GM23338 (cell line): ENCODE results near the gene ZCCHC14. TPM values are rescaled to one million over a fixed set of nuclear protein-coding genes. Genes with fewer than 3 reads are reported as not detected.

Experiments used
- ATAC-seq: fragments of 200-7000 bp; cut with Tn5 transposase; 3 replicates; pipeline ENCODE4 v1.9.1; 2020
- DNase-seq: peaks from one replicate; pipeline ENCODE4 v3.0.0-alpha.2; 2015; ENCODE audit warnings: low spot score
- H2AFZ ChIP-seq: fragments of 200-600 bp; sonication (generic); 2 replicates; pipeline ENCODE4 v1.8.0; 2016; ENCODE audit warnings: antibody characterized with exemption, mild to moderate bottlenecking, moderate library complexity
- H3F3A ChIP-seq: fragments of 200-600 bp; sonication (generic); replicated peaks from 2 replicates; pipeline ENCODE4 v1.8.0; 2017; ENCODE audit warnings: antibody characterized with exemption, mixed run types, low read depth
- H3K27ac ChIP-seq: fragments of 200-600 bp; sonication (generic); 2 replicates; pipeline ENCODE4 v1.6.1; 2016; ENCODE audit warnings: low read depth
- H3K27me3 ChIP-seq: fragments of 200-600 bp; sonication (generic); 2 replicates; pipeline ENCODE4 v1.8.0; 2016; ENCODE audit warnings: mild to moderate bottlenecking, mixed run types, moderate library complexity; ENCODE audit not compliant: insufficient read depth
- H3K36me3 ChIP-seq: fragments of 200-600 bp; sonication (generic); 2 replicates; pipeline ENCODE4 v1.8.0; 2016; ENCODE audit warnings: mild to moderate bottlenecking; ENCODE audit not compliant: insufficient read depth
- H3K4me1 ChIP-seq: fragments of 200-600 bp; sonication (generic); 2 replicates; pipeline ENCODE4 v1.8.0; 2016; ENCODE audit warnings: mild to moderate bottlenecking, moderate library complexity; ENCODE audit not compliant: insufficient read depth
- H3K4me2 ChIP-seq: fragments of 200-600 bp; sonication (generic); 2 replicates; pipeline ENCODE4 v1.7.1; 2017; ENCODE audit warnings: mixed run types
- H3K4me3 ChIP-seq: fragments of 200-600 bp; sonication (generic); 2 replicates; pipeline ENCODE4 v1.6.1; 2016; ENCODE audit warnings: mixed run types
- H3K79me2 ChIP-seq: fragments of 200-600 bp; sonication (generic); replicated peaks from 2 replicates; pipeline ENCODE4 v1.8.0; 2017; ENCODE audit warnings: mild to moderate bottlenecking; ENCODE audit not compliant: insufficient read depth
- H3K9me2 ChIP-seq: fragments of 200-600 bp; sonication (generic); 2 replicates; pipeline ENCODE4 v1.8.0; 2017; ENCODE audit not compliant: insufficient read depth
- H4K20me1 ChIP-seq: fragments of 200-600 bp; sonication (generic); replicated peaks from 2 replicates; pipeline ENCODE4 v1.8.0; 2017; ENCODE audit warnings: mild to moderate bottlenecking; ENCODE audit not compliant: insufficient read depth
- H3K27ac Mint-ChIP-seq: 2 replicates; pipeline ENCODE4 v1.8.0; 2020; ENCODE audit warnings: inconsistent platforms, mild to moderate bottlenecking, moderate library complexity, mixed read lengths
- H3K27me3 Mint-ChIP-seq: 3 replicates; pipeline ENCODE4 v1.8.0; 2022; ENCODE audit warnings: low read depth, mild to moderate bottlenecking, moderate library complexity, mixed read lengths, inconsistent platforms; ENCODE audit not compliant: insufficient read depth, poor library complexity
- H3K36me3 Mint-ChIP-seq: 3 replicates; pipeline ENCODE4 v1.8.0; 2021; ENCODE audit warnings: low read depth, mild to moderate bottlenecking, inconsistent platforms, moderate library complexity, mixed read lengths
- H3K4me1 Mint-ChIP-seq: 3 replicates; pipeline ENCODE4 v1.8.0; 2020; ENCODE audit warnings: mild to moderate bottlenecking, inconsistent platforms, mixed read lengths
- H3K4me3 Mint-ChIP-seq: 3 replicates; pipeline ENCODE4 v1.8.0; 2021; ENCODE audit warnings: moderate library complexity, mild to moderate bottlenecking, inconsistent platforms, mixed read lengths
- H3K9me3 Mint-ChIP-seq: 3 replicates; pipeline ENCODE4 v1.8.0; 2020; ENCODE audit warnings: moderate library complexity, mild to moderate bottlenecking, inconsistent platforms, mixed read lengths
- CREB1 ChIP-seq: fragments of 250-450 bp; sonication (Bioruptor Pico); IDR thresholded peaks from 2 replicates; pipeline ENCODE4 v1.5.0; 2020; ENCODE audit warnings: low read depth, mild to moderate bottlenecking, moderate library complexity
- CTCF ChIP-seq, 2 experiments: fragments of 200-600 bp in 1 of 2; sonication (generic) in 1 of 2; conservative IDR thresholded peaks; 2 replicates each; pipeline versions ENCODE4 v1.5.1 to v1.6.1; 2016 to 2017; ENCODE audit warnings: antibody characterized with exemption in 2 of 2, low read depth in 2 of 2, mild to moderate bottlenecking in 2 of 2, moderate library complexity in 1 of 2
- EZH2 ChIP-seq: fragments of 200-600 bp; sonication (generic); IDR thresholded peaks from one replicate; pipeline ENCODE4 v1.8.0; 2017; ENCODE audit warnings: antibody characterized with exemption, mild to moderate bottlenecking, low read depth; ENCODE audit not compliant: unreplicated experiment
- JUNB ChIP-seq: IDR thresholded peaks from one replicate; pipeline ENCODE4 v1.6.1; 2016; ENCODE audit warnings: antibody characterized with exemption; ENCODE audit not compliant: unreplicated experiment
- NANOG ChIP-seq: IDR thresholded peaks from 2 replicates; pipeline ENCODE4 v1.6.1; 2016; ENCODE audit warnings: antibody characterized with exemption, borderline replicate concordance
- POLR2AphosphoS5 ChIP-seq: IDR thresholded peaks from 2 replicates; pipeline ENCODE4 v1.6.1; 2016; ENCODE audit warnings: antibody characterized with exemption, low read depth
- REST ChIP-seq: IDR thresholded peaks from one replicate; pipeline ENCODE4 v1.6.1; 2018; ENCODE audit warnings: antibody characterized with exemption; ENCODE audit not compliant: unreplicated experiment
- ZNF114 ChIP-seq: fragments of 250-450 bp; sonication (Bioruptor Pico); IDR thresholded peaks from 2 replicates; pipeline ENCODE4 v1.5.0; 2020; ENCODE audit warnings: mild to moderate bottlenecking, moderate library complexity
- ZNF331 ChIP-seq: fragments of 250-450 bp; sonication (Bioruptor Pico); IDR thresholded peaks from 2 replicates; pipeline ENCODE4 v1.5.0; 2020; ENCODE audit warnings: low read depth, mild to moderate bottlenecking, moderate library complexity
- ZNF462 ChIP-seq: fragments of 250-450 bp; sonication (Bioruptor Pico); IDR thresholded peaks from 2 replicates; pipeline ENCODE4 v1.5.0; 2020; ENCODE audit warnings: mild to moderate bottlenecking, moderate library complexity
- polyA plus RNA-seq: library from polyadenylated mRNA; unstranded; fragments of >200 nt; fragmentation: Nextera tagmentation; extraction: Ambion mirVana; gene quantifications from 2 replicates; pipeline ENCODE4 v1.2.1, GENCODE V29; 2016
- total RNA-seq: library from RNA; depleted of rRNA; stranded (reverse); fragments of >200 nt; shearing (Covaris generic); gene quantifications from 2 replicates; pipeline ENCODE4 v1.2.3, GENCODE V29; 2014

Gene ZCCHC14
- total and polyA plus RNA-seq, 2 experiments from 2014 or later = 6.8 to 22.4 TPM

GRCh38 chr16:87382023-87382785, 110.6 kb downstream of the ZCCHC14 start:
- no peak overlapping the region for H3K27ac Mint-ChIP-seq
- peaks cover 22% of the 10 kb centered on the region for H3K4me1 Mint-ChIP-seq
- H2AFZ ChIP-seq = no peak overlapping the region

More at GRCh38 chr16:87382023-87382785, 110.6 kb downstream of the ZCCHC14 start:
- ATAC-seq = no peak
- peaks cover 13% of the 10 kb centered on the region; the same call in 2 of the 3 replicates for H3K36me3 Mint-ChIP-seq
- 0 out of 2 replicates have a peak, but pooled peaks cover 10% of the 10 kb centered on the region for H3F3A ChIP-seq
- peak overlapping the region; percentile 80 for H3K4me3 Mint-ChIP-seq
- peaks cover 54% of the 10 kb centered on the region for H3K79me2 ChIP-seq
- H3K36me3 ChIP-seq = no peaks in the 10 kb centered on the region; the same call in 1 of the 2 replicates
- H3K4me3 ChIP-seq = peak overlapping the region; percentile 97
- no peaks in the 10 kb centered on the region for H3K27me3 ChIP-seq
- no peak for TF ChIP-seq ZNF114 (CRISPR knock-in tag)
- TF ChIP-seq CREB1 (CRISPR knock-in tag) = no peak
- TF ChIP-seq ZNF331 (CRISPR knock-in tag) = no peak
- TF ChIP-seq CTCF (conservative IDR thresholded peaks at IDR 0.05; ENCODE audit: low read depth in 2 of 2) = no peak
- no peak for TF ChIP-seq JUNB
- TF ChIP-seq REST = no peak
- no peak for TF ChIP-seq POLR2AphosphoS5
- TF ChIP-seq EZH2 = no peak
- TF ChIP-seq NANOG = no peak
- TF ChIP-seq ZNF462 (CRISPR knock-in tag) = no peak
- peaks cover 32% of the 10 kb centered on the region for H4K20me1 ChIP-seq
- peaks cover 14% of the 10 kb centered on the region; the same call in 1 of the 2 replicates for H3K4me1 ChIP-seq
- no peak for DNase-seq
- no peaks in the 10 kb centered on the region for H3K9me2 ChIP-seq
- H3K9me3 Mint-ChIP-seq = peaks cover 6% of the 10 kb centered on the region; the same call in 2 of the 3 replicates
- peaks cover 18% of the 10 kb centered on the region for H3K27me3 Mint-ChIP-seq
- no peak overlapping the region for H3K27ac ChIP-seq
- peak overlapping the region; percentile 76 for H3K4me2 ChIP-seq
